GM12891 (cell line): ENCODE data around the gene AGRN.

Experiments
- PAX5 ChIP-seq: IDR thresholded peaks from 2 replicates; pipeline ENCODE4 v1.6.1; 2011; ENCODE audit warnings: low read length, moderate library complexity, mild to moderate bottlenecking; ENCODE audit not compliant: insufficient read depth, severe bottlenecking
- POLR2A ChIP-seq: IDR thresholded peaks from 2 replicates; pipeline ENCODE4 v1.6.1; 2011; ENCODE audit warnings: low read depth, low read length, control low read depth
- POLR2AphosphoS5 ChIP-seq: IDR thresholded peaks from 2 replicates; pipeline ENCODE4 v1.6.1; 2011; ENCODE audit warnings: low read depth, low read length, control low read depth
- POU2F2 ChIP-seq: IDR thresholded peaks from 2 replicates; pipeline ENCODE4 v1.6.1; 2011; ENCODE audit warnings: low read depth, mild to moderate bottlenecking, control low read depth, low read length, moderate library complexity
- SPI1 ChIP-seq: IDR thresholded peaks from 2 replicates; pipeline ENCODE4 v1.6.1; 2011; ENCODE audit warnings: low read depth, low read length, control low read depth
- TAF1 ChIP-seq: IDR thresholded peaks from 2 replicates; pipeline ENCODE4 v1.6.1; 2011; ENCODE audit warnings: low read depth, low read length, control low read depth

DNA sequence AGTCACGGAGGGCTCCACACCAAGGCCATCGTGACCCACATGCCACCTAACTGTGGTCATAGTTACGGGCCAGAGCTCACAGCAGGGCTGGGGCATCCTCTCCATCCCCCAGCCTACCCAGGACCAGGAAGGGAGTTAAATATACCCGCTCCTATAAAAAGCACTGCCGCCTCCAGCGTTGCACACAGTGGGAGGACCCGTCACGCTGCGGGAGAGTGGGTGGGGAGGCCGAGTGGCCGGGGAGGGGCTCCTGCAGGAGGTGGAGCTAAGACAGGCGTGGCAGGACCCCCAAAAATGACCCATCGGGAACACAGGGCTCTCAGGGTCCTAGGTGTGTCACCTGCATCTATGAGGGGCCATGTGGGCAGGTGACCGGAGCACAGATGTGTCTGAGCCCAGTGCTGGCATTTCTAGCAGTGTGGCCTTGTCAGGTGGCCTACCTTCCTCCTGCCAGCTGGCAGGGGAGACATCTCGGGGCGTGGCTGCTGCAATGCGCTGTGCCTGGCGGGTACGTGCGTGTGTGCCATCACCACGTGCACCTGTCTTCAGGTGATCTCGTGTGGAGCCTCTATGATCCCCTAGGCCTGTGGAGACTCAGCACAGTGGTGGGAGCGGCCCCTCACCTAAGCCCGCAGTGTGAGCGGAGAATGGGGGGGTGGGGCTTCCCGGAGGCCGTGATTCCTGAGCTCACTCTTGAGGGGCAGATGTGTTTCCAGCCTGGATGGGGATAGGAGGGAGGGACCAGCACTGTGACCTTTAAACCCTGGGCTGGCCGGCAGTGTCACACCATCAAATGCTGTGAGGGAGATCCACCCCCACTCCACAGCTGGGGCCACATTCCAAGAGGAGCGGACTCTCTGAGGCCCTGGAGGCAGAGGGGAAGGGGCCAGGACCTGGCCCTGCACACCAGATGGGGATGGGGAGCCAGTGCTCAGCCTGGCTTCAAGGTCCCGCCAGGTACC, 17.7 kb downstream of the AGRN start:
- TF ChIP-seq POLR2A (no peak), POLR2AphosphoS5 (no peak), TAF1 (no peak), POU2F2 (no peak), SPI1 (no peak), PAX5 (no peak)
